GM20431 (cell line): ENCODE data around the gene ACO2.

Experiments used
- in situ Hi-C: fragments of 300-500 bp; cut with MseI, MboI; formaldehyde crosslinking; loops from one replicate; pipeline ENCODE4 v1.15.0; 2020; ENCODE audit warnings: low sequenced_read_pairs; ENCODE audit not compliant: unreplicated experiment

Gene ACO2

DNA sequence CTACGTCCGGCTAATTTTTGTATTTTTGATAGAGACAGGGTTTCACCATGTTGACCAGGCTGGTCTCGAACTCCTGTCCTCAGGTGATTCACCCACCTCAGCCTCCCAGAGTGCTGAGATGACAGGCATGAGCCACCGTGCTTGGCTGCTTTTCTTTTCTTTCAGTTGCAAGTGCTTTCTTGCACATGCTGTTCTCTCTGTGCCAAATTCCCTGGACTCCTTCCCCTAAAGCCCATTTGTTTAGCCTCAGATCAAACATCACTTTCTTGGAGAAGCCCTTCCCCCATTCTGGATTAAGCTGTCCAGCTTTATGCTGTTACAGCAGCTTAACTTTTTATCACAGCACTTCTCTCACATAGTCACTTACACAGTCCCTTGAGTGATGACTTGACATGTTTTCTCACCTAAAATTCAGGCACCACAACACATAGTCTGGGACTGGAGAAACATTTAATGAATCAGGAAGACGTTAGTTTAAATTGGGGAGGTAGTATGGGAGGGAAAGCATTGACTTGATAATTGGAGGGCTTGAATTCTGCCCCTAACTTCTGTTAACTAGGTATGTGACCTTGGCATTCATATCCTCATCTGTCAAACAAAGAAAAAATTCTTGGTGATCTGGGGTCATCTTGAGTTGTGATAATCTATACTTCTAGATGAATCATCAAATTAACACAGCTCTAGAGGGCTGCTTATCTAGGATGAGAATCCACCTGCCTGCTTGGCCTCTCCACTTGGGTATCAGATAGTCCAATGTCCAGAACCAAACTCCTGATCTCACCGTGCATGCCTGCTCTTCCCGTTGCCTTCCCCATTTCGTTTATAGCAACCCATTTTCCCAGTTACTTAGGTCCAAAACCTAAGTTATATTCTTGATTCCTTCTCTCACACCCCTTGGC lies 18.4 kb downstream of the ACO2 start:
- in situ Hi-C loops: no loop called here

DNA sequence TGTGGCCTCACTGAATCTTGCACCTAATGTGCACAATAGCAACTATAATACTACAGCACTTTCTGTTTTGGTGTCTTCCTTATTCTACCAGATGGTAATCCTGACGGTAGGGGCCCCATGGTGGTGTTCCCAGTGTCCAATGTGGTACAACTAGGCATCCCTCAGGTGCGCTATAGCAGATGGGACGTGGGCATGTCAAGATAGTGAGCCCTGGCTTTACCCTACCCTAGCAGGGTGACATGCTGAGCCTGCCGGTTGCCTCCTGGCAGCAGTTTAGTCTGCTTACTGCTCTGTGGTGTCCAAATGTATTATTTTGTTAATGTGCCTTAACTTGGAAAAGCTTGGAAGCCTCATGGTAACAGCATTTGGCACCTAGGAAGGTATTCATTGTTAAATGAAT lies 19.2 kb downstream of the ACO2 start:
- in situ Hi-C loops: no loop called here

- in situ Hi-C loops: no loop called here
Observed at GRCh38 chr22:41488596-41489385, 19.9 kb downstream of the ACO2 start.

GRCh38 chr22:41491374-41492100 lies 22.6 kb downstream of the ACO2 start:
- in situ Hi-C loops: no loop called here

GRCh38 chr22:41498303-41498835 lies 29.5 kb downstream of the ACO2 start:
- in situ Hi-C loops: no loop called here

DNA sequence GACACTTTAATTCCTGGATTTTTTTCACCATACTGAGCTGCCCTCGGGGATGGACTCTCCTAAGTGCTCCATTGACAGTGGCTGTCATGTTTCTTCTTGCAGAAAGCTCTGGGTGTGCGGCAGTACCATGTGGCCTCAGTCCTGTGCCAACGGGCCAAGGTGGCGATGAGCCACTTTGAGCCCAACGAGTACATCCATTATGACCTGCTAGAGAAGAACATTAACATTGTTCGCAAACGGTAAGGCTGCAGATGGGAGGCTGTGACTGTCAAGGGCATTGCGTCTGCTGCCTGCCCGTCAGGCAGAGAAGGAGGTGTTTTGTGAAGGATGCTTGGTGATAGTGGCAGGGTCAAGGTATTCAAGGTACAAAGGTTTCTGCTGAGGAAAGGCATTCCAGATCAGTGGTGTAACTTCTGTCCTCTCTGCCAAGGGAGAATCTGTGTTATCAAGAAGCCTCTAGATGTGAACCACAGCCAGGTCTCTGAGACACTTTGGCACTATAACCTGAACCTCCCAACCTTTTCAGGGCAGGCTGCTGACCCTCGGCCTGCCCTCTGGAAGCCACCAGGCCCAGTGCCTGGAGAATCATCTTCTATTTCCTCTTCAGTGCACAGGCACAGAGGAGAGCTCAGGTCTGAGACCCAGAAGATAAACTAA lies 30.8 kb downstream of the ACO2 start:
- in situ Hi-C loops: no loop called here

GRCh38 chr22:41500303-41500702 lies 31.4 kb downstream of the ACO2 start:
- in situ Hi-C loops: no loop called here

DNA sequence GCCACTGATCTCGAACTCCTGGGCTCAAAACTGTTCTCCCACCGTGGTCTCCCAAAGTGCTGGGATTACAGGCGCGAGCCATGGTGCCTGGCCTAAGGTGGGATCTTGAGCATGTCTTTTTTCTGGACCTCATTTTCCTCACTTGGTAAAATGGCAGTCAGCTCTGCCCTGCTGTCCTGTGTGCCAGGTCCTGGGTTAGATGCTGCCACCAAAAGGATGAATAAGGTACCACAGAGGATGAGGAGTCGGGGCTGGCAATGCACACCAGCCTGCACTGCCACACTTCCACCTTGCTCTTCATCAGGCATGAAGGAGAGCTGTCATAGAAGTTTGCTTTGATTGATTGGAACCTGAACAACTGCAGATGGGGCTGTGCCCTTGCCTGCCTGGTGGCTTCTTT lies 32.3 kb downstream of the ACO2 start:
- in situ Hi-C loops: no loop called here

DNA sequence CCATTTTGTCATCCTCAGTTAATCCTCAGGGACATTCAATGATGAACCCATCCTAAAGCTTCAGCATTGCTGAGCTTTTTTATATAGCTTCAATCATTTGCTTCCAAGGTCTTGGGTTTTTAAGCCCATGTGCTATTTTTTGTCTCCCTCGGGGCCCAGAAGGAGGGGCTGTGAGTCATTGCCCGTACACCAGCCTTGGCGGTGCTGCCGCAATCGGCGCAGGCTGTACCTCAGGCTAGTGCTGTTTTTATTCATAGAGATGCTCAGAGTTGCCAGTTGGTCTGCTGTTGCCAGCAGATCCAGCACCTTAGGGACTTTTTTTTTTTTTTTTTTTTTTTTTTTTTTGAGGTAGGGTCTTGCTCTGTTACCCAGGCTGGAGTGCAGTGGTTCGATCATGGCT lies 35.5 kb downstream of the ACO2 start:
- in situ Hi-C loops: no loop called here

- in situ Hi-C loops: no loop called here
Observed at GRCh38 chr22:41504816-41505215, 35.9 kb downstream of the ACO2 start.

- in situ Hi-C loops: no loop called here
Observed at GRCh38 chr22:41505511-41506220, 36.7 kb downstream of the ACO2 start.

- in situ Hi-C loops: no loop called here
Observed at GRCh38 chr22:41507330-41508063, 38.6 kb downstream of the ACO2 start.

DNA sequence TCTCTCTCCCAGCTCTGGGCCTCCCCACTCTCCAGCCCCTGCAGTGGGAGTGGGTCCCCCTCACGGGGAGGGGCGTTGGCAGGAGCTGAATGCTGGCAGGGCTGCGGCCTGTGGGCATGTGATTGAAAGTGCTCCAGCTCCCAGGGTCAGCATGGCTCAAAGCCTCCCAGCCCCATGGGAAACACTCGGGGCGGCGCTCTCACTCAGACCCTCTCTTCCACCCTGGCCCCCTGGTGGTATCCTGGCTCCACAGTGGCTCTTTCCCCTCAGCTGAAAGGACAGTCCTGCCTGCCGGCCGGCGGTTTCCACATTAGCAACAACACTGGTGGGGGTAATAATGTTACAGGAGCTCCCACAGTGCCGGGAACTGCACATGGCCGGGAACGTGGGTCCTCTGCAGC lies 39.9 kb downstream of the ACO2 start:
- in situ Hi-C loops: no loop called here

DNA sequence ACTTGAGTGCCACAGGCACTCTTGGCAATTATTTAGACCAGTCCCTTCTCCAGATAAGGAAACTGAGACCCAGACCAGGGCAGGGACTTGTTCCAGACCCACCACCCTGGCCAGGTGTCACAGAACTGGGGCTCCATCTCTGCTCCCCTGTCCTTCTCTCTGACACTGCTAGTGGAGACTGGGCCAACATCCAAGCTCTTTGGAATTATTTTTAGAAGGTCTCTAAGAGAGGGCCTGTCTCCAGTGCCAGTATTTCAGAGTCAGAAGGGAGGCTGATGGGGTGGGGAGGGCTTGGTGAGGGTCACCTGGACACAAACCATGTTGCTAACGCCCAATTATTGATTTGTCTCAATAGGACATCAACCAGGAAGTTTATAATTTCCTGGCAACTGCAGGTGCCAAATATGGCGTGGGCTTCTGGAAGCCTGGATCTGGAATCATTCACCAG lies 42.6 kb downstream of the ACO2 start:
- in situ Hi-C loops: loop anchor here (10.0 kb wide), 1 partner anchor 107 kb away; no protein-coding TSS in a partner anchor

GRCh38 chr22:41512421-41513194 lies 43.7 kb downstream of the ACO2 start:
- in situ Hi-C loops: loop anchor here (10.0 kb wide), 1 partner anchor 108 kb away; no protein-coding TSS in a partner anchor

DNA sequence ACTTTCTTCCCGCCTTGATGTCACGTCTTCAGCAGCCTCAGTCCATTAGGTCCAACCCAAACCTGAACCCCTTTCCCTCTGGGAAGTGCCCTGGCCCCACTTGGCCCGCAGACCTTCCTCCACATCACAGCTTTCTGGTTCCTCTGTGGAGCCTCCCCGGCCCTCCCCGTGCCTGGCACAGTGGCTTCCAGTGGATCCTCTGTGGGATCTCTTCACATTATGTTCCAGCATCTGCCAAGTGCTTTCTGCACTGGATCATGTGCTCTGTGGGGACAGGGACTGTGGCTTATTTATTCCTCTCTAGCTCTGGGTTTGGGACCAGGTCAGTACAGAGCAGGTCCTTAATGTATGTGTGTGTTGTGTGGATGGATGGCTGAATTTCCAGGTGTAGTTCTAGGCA lies 44.5 kb downstream of the ACO2 start:
- in situ Hi-C loops: loop anchor here (10.0 kb wide), 1 partner anchor 109 kb away; no protein-coding TSS in a partner anchor

GRCh38 chr22:41516462-41516861 lies 47.5 kb downstream of the ACO2 start:
- in situ Hi-C loops: loop anchor here (10.0 kb wide), 1 partner anchor 112 kb away; no protein-coding TSS in a partner anchor
